A673 (cell line): Measurements from ENCODE around the gene CLEC3B. TPM values are rescaled to one million over a fixed set of nuclear protein-coding genes. Genes with fewer than 3 reads are reported as not detected.
"Not testable (repeated sequence)": the region's sequence is repeated elsewhere in the genome, so short reads cannot be mapped to it uniquely, and the experiment has no call there.

ENCODE experiments used
- BruUV-seq: library from RNA; stranded (reverse); fragments of 400-500 nt; replicated peaks from 2 replicates; lab custom pipeline; 2021; lab: Mats Ljungman, UMichigan
- CTCF ChIA-PET: fragments of 300-600 bp; sonication (Branson Sonifier 250); formaldehyde crosslinking; loops from one replicate; lab custom pipeline; 2022; ENCODE audit warnings: antibody characterized with exemption; lab: Charles Lee
- POLR2A ChIA-PET: fragments of 300-600 bp; sonication (Branson Sonifier 250); formaldehyde crosslinking; loops from one replicate; lab custom pipeline; 2022; ENCODE audit warnings: antibody characterized with exemption; ENCODE audit not compliant: low non-redundant PET; lab: Charles Lee
- DNase-seq: peaks from one replicate; pipeline ENCODE4 v3.0.0-alpha.2; 2015; ENCODE audit warnings: low spot score
- H3K27ac ChIP-seq: fragments of 200-600 bp; sonication (generic); 2 replicates; pipeline ENCODE4 v1.5.1; 2016; ENCODE audit warnings: mixed run types, low read depth, mild to moderate bottlenecking, mixed read lengths, antibody characterized with exemption, low read length; ENCODE audit not compliant: poor library complexity, severe bottlenecking
- H3K27me3 ChIP-seq: fragments of 200-600 bp; sonication (generic); replicated peaks from 2 replicates; pipeline ENCODE4 v1.6.1; 2017; ENCODE audit warnings: mixed run types, low read depth, mild to moderate bottlenecking, mixed read lengths, antibody characterized with exemption, low read length; ENCODE audit not compliant: insufficient read depth, poor library complexity
- H3K36me3 ChIP-seq: fragments of 200-600 bp; sonication (generic); 2 replicates; pipeline ENCODE4 v1.6.1; 2016; ENCODE audit warnings: mixed run types, mild to moderate bottlenecking, mixed read lengths, antibody characterized with exemption, low read length; ENCODE audit not compliant: insufficient read depth, poor library complexity, severe bottlenecking
- H3K4me1 ChIP-seq: fragments of 200-600 bp; sonication (generic); 2 replicates; pipeline ENCODE4 v1.6.1; 2017; ENCODE audit warnings: mixed run types, mild to moderate bottlenecking, mixed read lengths, antibody characterized with exemption, low read length; ENCODE audit not compliant: insufficient read depth, poor library complexity, severe bottlenecking
- H3K4me3 ChIP-seq: fragments of 200-600 bp; sonication (generic); 2 replicates; pipeline ENCODE4 v1.5.1; 2016; ENCODE audit warnings: low read depth, mixed run types, mild to moderate bottlenecking, mixed read lengths, low read length; ENCODE audit not compliant: poor library complexity, severe bottlenecking
- H3K9me3 ChIP-seq: fragments of 200-600 bp; sonication (generic); 2 replicates; pipeline ENCODE4 v1.6.1; 2016; ENCODE audit warnings: mixed run types, low read depth, mild to moderate bottlenecking, mixed read lengths, antibody characterized with exemption, low read length; ENCODE audit not compliant: poor library complexity, severe bottlenecking
- EZH2 ChIP-seq: fragments of 200-600 bp; sonication (generic); IDR thresholded peaks from 2 replicates; pipeline ENCODE4 v1.6.1; 2017; ENCODE audit warnings: borderline replicate concordance, low read depth, mild to moderate bottlenecking, mixed read lengths, antibody characterized with exemption, low read length; ENCODE audit not compliant: poor library complexity, severe bottlenecking
- intact Hi-C: fragments of 100-400 bp; cut with micrococcal nuclease; formaldehyde crosslinking; loops from one replicate; pipeline ENCODE4 v1.10.0; 2022; ENCODE audit not compliant: unreplicated experiment
- total RNA-seq: library from RNA; stranded (reverse); gene quantifications from 2 replicates; pipeline ENCODE4 v1.2.3, GENCODE V29; 2021
- TF ChIP-seq, protein P1 (sequence below): fragments of 300-800, 200-600 bp; sonication (generic); conservative IDR thresholded peaks from 2 replicates; pipeline ENCODE4 v1.5.1; 2017; ENCODE audit warnings: low read depth, mild to moderate bottlenecking, antibody characterized with exemption, low read length, moderate library complexity, mixed read lengths

Gene CLEC3B
- total RNA-seq, 1 experiment from 2014 or later = 1.0 TPM

DNA sequence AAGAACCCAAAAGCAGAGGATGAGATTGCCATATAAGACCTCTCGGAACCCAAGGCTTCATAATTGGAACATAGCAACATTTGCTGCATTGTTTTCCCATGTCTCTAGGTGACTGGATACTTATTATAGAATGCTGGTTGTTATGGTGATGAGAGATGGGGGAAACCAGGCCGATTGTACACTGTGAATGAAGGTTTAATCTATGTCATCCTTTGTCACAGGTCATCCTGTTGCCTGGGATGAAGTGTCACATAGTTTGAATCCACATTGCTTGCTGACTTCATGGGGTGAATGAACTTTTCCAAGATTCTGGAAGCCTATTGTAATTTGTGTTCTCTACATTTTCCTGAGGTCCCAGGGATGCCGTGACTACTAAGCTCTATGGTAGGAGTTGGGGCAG is 41.8 kb downstream of the CLEC3B start:
- DNase-seq = no peak
- no TSS peak for BruUV-seq
- intact Hi-C loops = no loop called here
- TF ChIP-seq, protein P1, sequence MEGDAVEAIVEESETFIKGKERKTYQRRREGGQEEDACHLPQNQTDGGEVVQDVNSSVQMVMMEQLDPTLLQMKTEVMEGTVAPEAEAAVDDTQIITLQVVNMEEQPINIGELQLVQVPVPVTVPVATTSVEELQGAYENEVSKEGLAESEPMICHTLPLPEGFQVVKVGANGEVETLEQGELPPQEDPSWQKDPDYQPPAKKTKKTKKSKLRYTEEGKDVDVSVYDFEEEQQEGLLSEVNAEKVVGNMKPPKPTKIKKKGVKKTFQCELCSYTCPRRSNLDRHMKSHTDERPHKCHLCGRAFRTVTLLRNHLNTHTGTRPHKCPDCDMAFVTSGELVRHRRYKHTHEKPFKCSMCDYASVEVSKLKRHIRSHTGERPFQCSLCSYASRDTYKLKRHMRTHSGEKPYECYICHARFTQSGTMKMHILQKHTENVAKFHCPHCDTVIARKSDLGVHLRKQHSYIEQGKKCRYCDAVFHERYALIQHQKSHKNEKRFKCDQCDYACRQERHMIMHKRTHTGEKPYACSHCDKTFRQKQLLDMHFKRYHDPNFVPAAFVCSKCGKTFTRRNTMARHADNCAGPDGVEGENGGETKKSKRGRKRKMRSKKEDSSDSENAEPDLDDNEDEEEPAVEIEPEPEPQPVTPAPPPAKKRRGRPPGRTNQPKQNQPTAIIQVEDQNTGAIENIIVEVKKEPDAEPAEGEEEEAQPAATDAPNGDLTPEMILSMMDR = no peak
- no peak for TF ChIP-seq EZH2
- Histone ChIP-seq H3K27me3 (no peaks in the 10 kb centered on the region), H3K4me1 (no peaks in the 10 kb centered on the region), H3K36me3 (no peaks in the 10 kb centered on the region), H3K9me3 (no peaks in the 10 kb centered on the region), H3K27ac (no peak overlapping the region), H3K4me3 (no peak overlapping the region)
- ChIA-PET CTCF (no interaction called here), POLR2A (no interaction called here)

DNA sequence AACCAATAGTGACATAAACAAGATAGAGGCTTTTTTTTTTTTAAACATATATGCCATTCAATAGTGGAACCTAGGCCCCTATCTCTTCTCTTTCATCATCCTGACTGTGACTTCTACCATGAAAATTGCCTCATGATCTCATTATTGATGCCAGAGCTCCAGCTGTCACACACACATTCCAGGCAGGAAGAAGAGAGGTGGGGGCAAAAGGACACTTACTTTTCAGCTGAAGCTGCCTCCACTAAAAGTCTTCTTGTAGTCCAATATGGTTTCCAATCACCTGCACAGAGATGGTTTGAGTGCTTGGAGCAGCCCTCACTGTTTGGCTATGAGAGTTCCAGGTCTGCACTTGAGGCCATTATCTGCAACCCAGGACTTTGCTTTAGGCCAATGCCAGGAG is 45.0 kb downstream of the CLEC3B start:
- H3K27ac ChIP-seq = no peak overlapping the region
- H3K4me3 ChIP-seq = no peak overlapping the region
- intact Hi-C loops = no loop called here
- no peak for DNase-seq
- H3K9me3 ChIP-seq = no peaks in the 10 kb centered on the region
- TF ChIP-seq, protein P1 = no peak
- TF ChIP-seq EZH2 = no peak
- H3K27me3 ChIP-seq = no peaks in the 10 kb centered on the region
- CTCF ChIA-PET = no interaction called here
- POLR2A ChIA-PET = no interaction called here
- BruUV-seq = no TSS peak
- no peaks in the 10 kb centered on the region for H3K4me1 ChIP-seq
- H3K36me3 ChIP-seq = no peaks in the 10 kb centered on the region

DNA sequence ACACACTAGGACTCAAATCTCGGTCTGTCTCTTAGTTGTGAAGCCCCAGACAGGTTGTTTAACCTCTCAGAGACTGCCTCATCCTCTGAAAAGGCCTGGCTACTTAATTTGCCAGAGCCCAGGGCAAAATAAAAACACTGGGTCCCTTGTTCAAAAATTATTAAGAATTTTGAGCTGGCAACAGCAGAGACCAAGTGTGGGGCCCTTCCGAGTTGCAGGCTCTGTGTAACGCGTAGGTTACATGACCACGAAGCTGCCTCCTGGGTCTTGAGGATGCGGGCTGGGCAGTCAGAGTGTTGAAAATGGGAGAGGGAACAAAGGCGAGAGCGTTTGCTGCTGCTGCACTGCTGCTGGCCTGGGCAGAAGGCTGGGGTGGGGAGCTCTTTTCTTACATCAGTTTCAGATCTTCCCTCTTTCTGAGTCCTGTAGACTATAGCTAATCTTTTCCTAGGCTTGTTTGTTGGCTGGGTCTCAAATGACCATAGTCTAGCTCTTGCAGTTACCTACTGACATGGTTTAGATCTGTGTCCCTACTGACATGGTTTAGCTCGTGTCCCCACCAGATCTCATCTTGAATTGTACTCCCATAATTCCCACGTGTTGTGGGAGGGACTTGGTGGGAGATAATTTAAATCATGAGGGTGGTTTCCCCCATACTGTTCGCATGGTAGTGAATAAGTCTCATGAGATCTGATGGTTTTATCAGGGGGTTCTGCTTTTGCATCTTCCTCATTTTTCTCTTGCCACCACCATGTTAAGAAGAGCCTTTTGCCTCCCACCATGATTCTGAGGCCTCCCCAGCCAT is 49.9 kb downstream of the CLEC3B start:
- no peaks in the 10 kb centered on the region for H3K36me3 ChIP-seq
- ChIA-PET POLR2A (no interaction called here), CTCF (no interaction called here)
- intact Hi-C loops = no loop called here
- no TSS peak for BruUV-seq
- no peak for DNase-seq
- no peaks in the 10 kb centered on the region for H3K4me1 ChIP-seq
- no peak for TF ChIP-seq EZH2
- TF ChIP-seq, protein P1 = no peak
- H3K27me3 ChIP-seq = no peaks in the 10 kb centered on the region
- H3K27ac ChIP-seq = no peak overlapping the region
- no peak overlapping the region for H3K4me3 ChIP-seq
- no peaks in the 10 kb centered on the region for H3K9me3 ChIP-seq

DNA sequence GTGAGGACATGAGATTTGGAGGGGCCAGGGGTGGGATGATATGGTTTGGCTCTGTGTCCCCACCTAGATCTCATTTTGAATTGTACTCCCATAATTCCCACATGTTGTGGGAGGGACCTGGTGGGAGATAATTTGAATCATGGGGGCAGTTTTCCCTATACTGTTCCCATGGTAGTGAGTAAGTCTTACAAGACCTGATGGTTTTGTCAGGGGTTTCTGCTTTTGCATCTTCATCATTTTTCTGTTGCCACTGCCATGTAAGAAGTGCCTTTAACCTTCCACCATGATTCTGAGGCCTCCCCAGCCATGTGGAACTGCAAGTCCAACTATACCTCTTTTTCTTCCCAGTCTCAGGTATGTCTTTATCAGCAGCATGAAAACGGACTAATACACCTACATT is 52.2 kb downstream of the CLEC3B start:
- DNase-seq, CTCF ChIA-PET, H3K4me3 ChIP-seq, POLR2A ChIA-PET, H3K27me3 ChIP-seq, H3K9me3 ChIP-seq, H3K4me1 ChIP-seq, H3K27ac ChIP-seq, BruUV-seq, intact Hi-C loops, H3K36me3 ChIP-seq: not testable (repeated sequence)
